Measurements from ENCODE around the gene WDR19. TPM values are rescaled to one million over a fixed set of nuclear protein-coding genes. Genes with fewer than 3 reads are reported as not detected.

Gene WDR19
- total and polyA plus RNA-seq, 2 of the 4 experiments (the other 2 are of a cell fraction), result 16.0 to 22.6 TPM

DNA sequence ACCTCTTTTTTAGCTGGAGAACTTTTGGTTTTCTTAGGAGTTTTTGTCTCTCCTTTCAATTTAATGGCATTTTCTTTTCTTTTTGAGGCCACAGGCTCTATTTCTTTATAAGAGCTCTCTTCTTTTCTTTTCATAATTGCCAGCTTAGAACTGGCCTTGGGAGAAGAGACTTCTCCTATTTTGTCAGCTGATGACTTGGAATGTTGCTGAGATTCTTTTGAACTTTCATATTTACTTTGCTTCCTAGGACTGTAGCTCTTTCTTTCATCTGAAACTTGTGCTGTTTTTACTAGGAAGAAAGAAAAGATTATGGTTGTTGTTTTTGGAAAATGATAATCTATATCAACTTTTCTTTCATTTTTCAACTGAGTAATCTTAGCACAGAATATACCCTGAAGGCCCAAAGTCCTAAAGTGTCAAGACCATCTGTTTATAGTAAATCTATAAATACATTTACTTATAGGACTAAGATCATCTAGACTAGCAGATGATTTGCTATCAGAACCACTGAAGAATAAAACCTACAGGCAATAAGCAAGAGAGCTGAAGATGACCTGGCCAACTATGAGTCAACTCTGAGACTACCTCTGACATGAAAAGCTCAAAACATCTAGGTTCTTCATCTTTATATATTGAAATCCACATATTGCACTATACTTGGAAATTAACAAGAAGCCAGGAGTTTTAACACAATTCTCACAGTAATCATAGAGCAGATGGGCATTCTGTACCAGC is 138.2 kb downstream of the WDR19 start:
- ChIA-PET POLR2A (ENCODE audit: unreplicated experiment) (interaction anchor here (0.6 kb wide), 1 partner anchor 138 kb away, joined by 3 read pairs; the partner anchor contains the start of gene LIAS), CTCF (interaction anchor here (0.6 kb wide), 1 partner anchor 132 kb away, joined by 6 read pairs; no protein-coding TSS in a partner anchor)
- H3K23ac ChIP-seq (ENCODE audit: low read depth, low read length), result no peak overlapping the region
- no peaks in the 10 kb centered on the region for H4K20me1 ChIP-seq (ENCODE audit: insufficient read depth, low read length)
- H3K4me1 ChIP-seq (ENCODE audit: control insufficient read depth, insufficient read depth, low read length), result peaks cover 6% of the 10 kb centered on the region; the same call in 1 of the 2 replicates
- no peak overlapping the region for H2AFZ ChIP-seq (replicated peaks; ENCODE audit: low read length, poor library complexity)
- peak; percentile 47 for ATAC-seq (ENCODE audit: low read depth)
- no peak overlapping the region for H3K9ac ChIP-seq (ENCODE audit: low read depth, low read length)
- H2AK5ac ChIP-seq (ENCODE audit: low read depth, low read length), result no peak overlapping the region
- no peak overlapping the region for H3K4me3 ChIP-seq (ENCODE audit: insufficient read depth, low read depth, low read length)
- H2BK120ac ChIP-seq (ENCODE audit: low read depth, low read length), result no peak overlapping the region
- dilution Hi-C loops (cut with HindIII; ENCODE audit: low sequenced_read_pairs, unreplicated experiment) (no loop called here), in situ Hi-C loops (cut with MboI; ENCODE audit: low sequenced_read_pairs) (no loop called here), intact Hi-C loops (cut with micrococcal nuclease) (loop anchor here (5.0 kb wide), 1 partner anchor 47 kb away; the partner anchor contains the start of gene RFC1)
- H4K91ac ChIP-seq (ENCODE audit: insufficient read depth, low read depth, low read length), result no peak overlapping the region
- no peaks in the 10 kb centered on the region for H3K9me3 ChIP-seq (ENCODE audit: control insufficient read depth, insufficient read depth, low read length)
- H3K79me1 ChIP-seq (ENCODE audit: low read depth in 1 of 2, low read length in 2 of 2), result peaks cover 10 to 21% of the 10 kb centered on the region in 2 experiments; a peak in 3 of 4 replicates
- no peak overlapping the region for H3K4ac ChIP-seq (ENCODE audit: low read depth, low read length)
- no peak overlapping the region for H2BK15ac ChIP-seq (ENCODE audit: low read depth, low read length)
- H4K5ac ChIP-seq (ENCODE audit: low read depth, low read length), result no peak overlapping the region
- H3K14ac ChIP-seq (replicated peaks; ENCODE audit: low read depth, low read length), result peak overlapping the region; percentile 19; the same call in 1 of the 2 replicates
- no peaks in the 10 kb centered on the region for H3K27me3 ChIP-seq (ENCODE audit: control insufficient read depth, insufficient read depth, low read length)
- H3K36me3 ChIP-seq (ENCODE audit: control insufficient read depth, insufficient read depth, low read length), result peaks cover 6% of the 10 kb centered on the region
- no TSS peak for BruUV-seq (replicated peaks)
- no peak overlapping the region for H3K56ac ChIP-seq (ENCODE audit: extremely low read depth, insufficient read depth, low read length)
- no peak overlapping the region for H2BK20ac ChIP-seq (ENCODE audit: low read depth, low read length)
- H3K27ac ChIP-seq (ENCODE audit: insufficient read depth, low read length), result no peak overlapping the region
- no peak overlapping the region; the same call in 1 of the 2 replicates for H3K4me2 ChIP-seq (ENCODE audit: low read depth, low read length)
- H3K9me1 ChIP-seq (ENCODE audit: insufficient read depth, low read length), result peaks cover 7% of the 10 kb centered on the region
- peak overlapping the region; percentile 87 for H2BK5ac ChIP-seq (ENCODE audit: low read depth, low read length, poor library complexity, severe bottlenecking)
- DNase-seq, result peak; percentile 56
- no peak overlapping the region for H3K18ac ChIP-seq (ENCODE audit: low read depth, low read length)
- no peak overlapping the region for H2AK9ac ChIP-seq (replicated peaks; ENCODE audit: low read depth, low read length, poor library complexity)
- H4K8ac ChIP-seq (ENCODE audit: low read depth in 2 of 2, low read length in 2 of 2), result peak overlapping the region in 1 of 2 experiments; percentile 38; a peak in 2 of 4 replicates
- TF ChIP-seq MAZ (IDR thresholded peaks at IDR 0.05; ENCODE audit: borderline replicate concordance, low read depth, low read length) (no peak), FOS (IDR thresholded peaks at IDR 0.05; ENCODE audit: low read depth, low read length) (no peak), BHLHE40 (IDR thresholded peaks at IDR 0.05; ENCODE audit: low read depth, low read length) (no peak), RFX5 (IDR thresholded peaks at IDR 0.05; ENCODE audit: low read depth, low read length) (no peak), RAD21 (IDR thresholded peaks at IDR 0.05; ENCODE audit: low read length) (no peak), POLR2A (IDR thresholded peaks at IDR 0.05; ENCODE audit: low read depth, low read length) (no peak), CEBPB (IDR thresholded peaks at IDR 0.05; ENCODE audit: low read depth, low read length) (no peak), RCOR1 (IDR thresholded peaks at IDR 0.05; ENCODE audit: insufficient replicate concordance, low read length) (no peak)
- TF ChIP-seq, protein P1, sequence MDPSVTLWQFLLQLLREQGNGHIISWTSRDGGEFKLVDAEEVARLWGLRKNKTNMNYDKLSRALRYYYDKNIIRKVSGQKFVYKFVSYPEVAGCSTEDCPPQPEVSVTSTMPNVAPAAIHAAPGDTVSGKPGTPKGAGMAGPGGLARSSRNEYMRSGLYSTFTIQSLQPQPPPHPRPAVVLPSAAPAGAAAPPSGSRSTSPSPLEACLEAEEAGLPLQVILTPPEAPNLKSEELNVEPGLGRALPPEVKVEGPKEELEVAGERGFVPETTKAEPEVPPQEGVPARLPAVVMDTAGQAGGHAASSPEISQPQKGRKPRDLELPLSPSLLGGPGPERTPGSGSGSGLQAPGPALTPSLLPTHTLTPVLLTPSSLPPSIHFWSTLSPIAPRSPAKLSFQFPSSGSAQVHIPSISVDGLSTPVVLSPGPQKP (IDR thresholded peaks at IDR 0.05; ENCODE audit: borderline replicate concordance, low read depth, low read length), result no peak
- TF ChIP-seq, protein P2, sequence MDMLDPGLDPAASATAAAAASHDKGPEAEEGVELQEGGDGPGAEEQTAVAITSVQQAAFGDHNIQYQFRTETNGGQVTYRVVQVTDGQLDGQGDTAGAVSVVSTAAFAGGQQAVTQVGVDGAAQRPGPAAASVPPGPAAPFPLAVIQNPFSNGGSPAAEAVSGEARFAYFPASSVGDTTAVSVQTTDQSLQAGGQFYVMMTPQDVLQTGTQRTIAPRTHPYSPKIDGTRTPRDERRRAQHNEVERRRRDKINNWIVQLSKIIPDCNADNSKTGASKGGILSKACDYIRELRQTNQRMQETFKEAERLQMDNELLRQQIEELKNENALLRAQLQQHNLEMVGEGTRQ (IDR thresholded peaks at IDR 0.05; ENCODE audit: low read depth, low read length), result no peak

Measured in IMR-90 (cell line).